ENCODE measurements around the gene NLK. TPM values are rescaled to one million over a fixed set of nuclear protein-coding genes. Genes with fewer than 3 reads are reported as not detected.

The NLK gene
- total RNA-seq, 1 experiment from 2014 or later: 28.0 TPM

DNA sequence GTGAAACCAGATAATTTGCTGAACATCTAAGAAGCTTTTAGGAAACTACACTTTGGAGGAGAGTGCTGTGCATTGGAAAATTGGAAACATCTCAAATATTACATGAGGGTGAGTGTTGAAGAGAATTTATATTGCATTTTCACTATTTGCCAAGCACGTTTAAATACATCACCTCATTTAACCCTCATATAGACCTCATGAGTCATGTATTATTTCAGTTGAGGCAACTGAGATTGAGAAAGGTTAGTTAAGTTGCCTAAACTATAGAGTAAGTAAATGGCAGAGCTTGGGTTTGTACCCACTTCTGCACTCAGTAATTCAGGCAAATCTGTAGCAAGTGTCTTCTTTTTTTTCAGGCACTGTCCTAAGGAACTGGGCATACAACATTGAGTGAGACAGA is 3.7 kb upstream of the NLK start:
- no peaks in the 10 kb centered on the region; the same call in 1 of the 2 replicates for H3K27me3 ChIP-seq (ENCODE audit: control insufficient read depth, insufficient read depth, low read length)
- BruUV-seq (replicated peaks): no TSS peak
- H3K36me3 ChIP-seq (ENCODE audit: control insufficient read depth, insufficient read depth, low read length): peaks cover 3% of the 10 kb centered on the region; the same call in 1 of the 2 replicates
- H3K4me3 ChIP-seq (ENCODE audit: low read depth in 2 of 2, low read length in 2 of 2): no peak overlapping the region
- H3K9me3 ChIP-seq (ENCODE audit: control insufficient read depth, insufficient read depth, low read depth, low read length): no peaks in the 10 kb centered on the region
- no peak overlapping the region for H3K27ac ChIP-seq (ENCODE audit: low read length)
- TF ChIP-seq TCF7L2 (IDR thresholded peaks at IDR 0.05; ENCODE audit: low read depth, low read length): no peak
- TF ChIP-seq SIN3A (IDR thresholded peaks at IDR 0.05; ENCODE audit: borderline replicate concordance, insufficient read depth, low read depth, low read length): no peak
- no peak for TF ChIP-seq POLR2AphosphoS5 (IDR thresholded peaks at IDR 0.05; ENCODE audit: low read depth, low read length)
- TF ChIP-seq, protein P1, sequence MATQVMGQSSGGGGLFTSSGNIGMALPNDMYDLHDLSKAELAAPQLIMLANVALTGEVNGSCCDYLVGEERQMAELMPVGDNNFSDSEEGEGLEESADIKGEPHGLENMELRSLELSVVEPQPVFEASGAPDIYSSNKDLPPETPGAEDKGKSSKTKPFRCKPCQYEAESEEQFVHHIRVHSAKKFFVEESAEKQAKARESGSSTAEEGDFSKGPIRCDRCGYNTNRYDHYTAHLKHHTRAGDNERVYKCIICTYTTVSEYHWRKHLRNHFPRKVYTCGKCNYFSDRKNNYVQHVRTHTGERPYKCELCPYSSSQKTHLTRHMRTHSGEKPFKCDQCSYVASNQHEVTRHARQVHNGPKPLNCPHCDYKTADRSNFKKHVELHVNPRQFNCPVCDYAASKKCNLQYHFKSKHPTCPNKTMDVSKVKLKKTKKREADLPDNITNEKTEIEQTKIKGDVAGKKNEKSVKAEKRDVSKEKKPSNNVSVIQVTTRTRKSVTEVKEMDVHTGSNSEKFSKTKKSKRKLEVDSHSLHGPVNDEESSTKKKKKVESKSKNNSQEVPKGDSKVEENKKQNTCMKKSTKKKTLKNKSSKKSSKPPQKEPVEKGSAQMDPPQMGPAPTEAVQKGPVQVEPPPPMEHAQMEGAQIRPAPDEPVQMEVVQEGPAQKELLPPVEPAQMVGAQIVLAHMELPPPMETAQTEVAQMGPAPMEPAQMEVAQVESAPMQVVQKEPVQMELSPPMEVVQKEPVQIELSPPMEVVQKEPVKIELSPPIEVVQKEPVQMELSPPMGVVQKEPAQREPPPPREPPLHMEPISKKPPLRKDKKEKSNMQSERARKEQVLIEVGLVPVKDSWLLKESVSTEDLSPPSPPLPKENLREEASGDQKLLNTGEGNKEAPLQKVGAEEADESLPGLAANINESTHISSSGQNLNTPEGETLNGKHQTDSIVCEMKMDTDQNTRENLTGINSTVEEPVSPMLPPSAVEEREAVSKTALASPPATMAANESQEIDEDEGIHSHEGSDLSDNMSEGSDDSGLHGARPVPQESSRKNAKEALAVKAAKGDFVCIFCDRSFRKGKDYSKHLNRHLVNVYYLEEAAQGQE (IDR thresholded peaks at IDR 0.05; ENCODE audit: insufficient read depth in 1 of 2, low read depth in 2 of 2, low read length in 1 of 2): no peak
- TF ChIP-seq, protein P2, sequence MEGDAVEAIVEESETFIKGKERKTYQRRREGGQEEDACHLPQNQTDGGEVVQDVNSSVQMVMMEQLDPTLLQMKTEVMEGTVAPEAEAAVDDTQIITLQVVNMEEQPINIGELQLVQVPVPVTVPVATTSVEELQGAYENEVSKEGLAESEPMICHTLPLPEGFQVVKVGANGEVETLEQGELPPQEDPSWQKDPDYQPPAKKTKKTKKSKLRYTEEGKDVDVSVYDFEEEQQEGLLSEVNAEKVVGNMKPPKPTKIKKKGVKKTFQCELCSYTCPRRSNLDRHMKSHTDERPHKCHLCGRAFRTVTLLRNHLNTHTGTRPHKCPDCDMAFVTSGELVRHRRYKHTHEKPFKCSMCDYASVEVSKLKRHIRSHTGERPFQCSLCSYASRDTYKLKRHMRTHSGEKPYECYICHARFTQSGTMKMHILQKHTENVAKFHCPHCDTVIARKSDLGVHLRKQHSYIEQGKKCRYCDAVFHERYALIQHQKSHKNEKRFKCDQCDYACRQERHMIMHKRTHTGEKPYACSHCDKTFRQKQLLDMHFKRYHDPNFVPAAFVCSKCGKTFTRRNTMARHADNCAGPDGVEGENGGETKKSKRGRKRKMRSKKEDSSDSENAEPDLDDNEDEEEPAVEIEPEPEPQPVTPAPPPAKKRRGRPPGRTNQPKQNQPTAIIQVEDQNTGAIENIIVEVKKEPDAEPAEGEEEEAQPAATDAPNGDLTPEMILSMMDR (IDR thresholded peaks at IDR 0.05): no peak
- no peak for ATAC-seq
- in situ Hi-C loops (cut with HindIII; ENCODE audit: low pct_unique_long_range_greater_than_20kb, low sequenced_read_pairs): no loop called here
- peaks cover 15% of the 10 kb centered on the region for H3K4me1 ChIP-seq (ENCODE audit: control insufficient read depth, insufficient read depth, low read length)
- no peak for DNase-seq (ENCODE audit: low read depth, low spot score)
- CTCF ChIA-PET: no interaction called here
- POLR2A ChIA-PET: no interaction called here
- intact Hi-C loops (cut with micrococcal nuclease; ENCODE audit: unreplicated experiment): no loop called here

DNA sequence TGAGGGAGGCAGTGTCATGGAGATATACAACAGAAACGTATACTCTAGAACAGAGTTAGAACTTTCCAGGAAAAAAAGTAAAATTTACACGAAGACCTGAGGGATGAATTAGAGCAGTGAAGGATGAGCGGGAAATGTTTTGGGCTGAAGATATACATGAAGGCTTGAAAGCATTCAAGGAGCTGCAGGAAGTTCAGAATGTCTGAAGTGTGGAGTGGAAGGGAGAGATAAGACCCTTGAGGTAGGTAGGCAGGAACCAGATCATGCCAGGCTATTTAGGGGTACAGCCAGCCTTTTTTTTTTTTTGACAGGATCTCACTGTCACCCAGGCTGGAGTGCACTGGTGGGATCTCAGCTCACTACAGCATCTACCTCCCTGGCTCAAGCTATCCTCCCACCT is 3.2 kb upstream of the NLK start:
- POLR2A ChIA-PET: no interaction called here
- Histone ChIP-seq H3K27me3 (ENCODE audit: control insufficient read depth, insufficient read depth, low read length) (no peaks in the 10 kb centered on the region; the same call in 1 of the 2 replicates), H3K27ac (ENCODE audit: low read length) (no peak overlapping the region), H3K36me3 (ENCODE audit: control insufficient read depth, insufficient read depth, low read length) (peaks cover 3% of the 10 kb centered on the region), H3K9me3 (ENCODE audit: control insufficient read depth, insufficient read depth, low read depth, low read length) (no peaks in the 10 kb centered on the region), H3K4me3 (ENCODE audit: low read depth in 2 of 2, low read length in 2 of 2) (no peak overlapping the region), H3K4me1 (ENCODE audit: control insufficient read depth, insufficient read depth, low read length) (peaks cover 20% of the 10 kb centered on the region)
- CTCF ChIA-PET: no interaction called here
- no TSS peak for BruUV-seq (replicated peaks)
- DNase-seq (ENCODE audit: low read depth, low spot score) (no peak), ATAC-seq (no peak)
- in situ Hi-C loops (cut with HindIII; ENCODE audit: low pct_unique_long_range_greater_than_20kb, low sequenced_read_pairs) (no loop called here), intact Hi-C loops (cut with micrococcal nuclease; ENCODE audit: unreplicated experiment) (no loop called here)
- TF ChIP-seq, protein P1 (IDR thresholded peaks at IDR 0.05; ENCODE audit: insufficient read depth in 1 of 2, low read depth in 2 of 2, low read length in 1 of 2): no peak
- no peak for TF ChIP-seq TCF7L2 (IDR thresholded peaks at IDR 0.05; ENCODE audit: low read depth, low read length)
- no peak for TF ChIP-seq POLR2AphosphoS5 (IDR thresholded peaks at IDR 0.05; ENCODE audit: low read depth, low read length)
- TF ChIP-seq SIN3A (IDR thresholded peaks at IDR 0.05; ENCODE audit: borderline replicate concordance, insufficient read depth, low read depth, low read length): no peak
- TF ChIP-seq, protein P2 (IDR thresholded peaks at IDR 0.05): no peak
